ENCODE measurements around the gene POLR2H. TPM values are rescaled to one million over a fixed set of nuclear protein-coding genes. Genes with fewer than 3 reads are reported as not detected.
A peak's percentile ranks its signal among the peaks of the same experiment; 100 is the strongest.

Gene POLR2H
- total and polyA plus RNA-seq, 10 of the 15 experiments (the other 5 are each of a cell fraction or from before 2014, with no cell fraction given), result 74.2 to 357 (median 143) TPM

DNA sequence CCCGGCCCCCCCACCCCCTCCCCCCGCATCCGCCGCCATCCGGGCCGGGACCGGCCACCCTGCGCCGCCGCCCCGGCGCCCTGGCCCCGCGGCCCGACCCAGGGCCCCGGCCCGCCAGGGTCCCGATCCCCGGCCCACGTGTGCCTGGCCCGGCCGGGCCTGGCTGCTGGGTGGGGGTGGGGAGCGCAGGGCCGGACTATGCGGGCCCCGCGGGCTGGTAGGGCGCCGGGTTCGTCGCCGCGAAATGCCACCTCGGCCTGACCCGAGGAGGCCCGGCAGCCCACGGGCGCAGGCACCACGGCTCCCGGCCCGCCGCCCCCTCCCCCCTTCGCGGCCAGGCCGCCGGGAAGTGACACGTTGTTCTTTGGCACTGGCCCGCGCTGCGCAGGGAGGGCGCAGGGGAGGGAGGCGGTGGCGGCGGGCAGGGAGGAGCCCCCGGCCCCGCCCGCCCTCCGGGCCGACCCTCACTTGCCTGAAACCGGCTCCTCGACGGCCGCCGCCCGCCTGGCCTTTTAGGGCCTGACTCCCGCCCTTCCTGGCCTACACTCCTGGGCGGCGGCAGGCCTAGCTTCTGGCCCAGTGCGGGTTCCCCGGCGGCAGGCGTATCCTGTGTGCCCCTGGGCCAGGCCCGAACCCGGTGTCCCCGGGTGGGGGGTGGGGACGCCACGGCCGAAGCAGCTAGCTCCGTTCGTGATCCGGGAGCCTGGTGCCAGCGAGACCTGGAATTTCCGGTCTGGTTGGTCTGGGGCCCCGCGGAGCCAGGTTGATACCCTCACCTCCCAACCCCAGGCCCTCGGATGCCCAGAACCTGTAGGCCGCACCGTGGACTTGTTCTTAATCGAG lies 46.6 kb upstream of the POLR2H start (continued):
- TF ChIP-seq ZNF384 (IDR thresholded peaks at IDR 0.05; ENCODE audit: borderline replicate concordance, low read depth, low read length) (no peak), DPF2 (IDR thresholded peaks at IDR 0.05) (peak; percentile 70; the same call in 1 of the 2 replicates), SMC3 (IDR thresholded peaks at IDR 0.05; ENCODE audit: borderline replicate concordance, low read length) (no peak), MXI1 (IDR thresholded peaks at IDR 0.05; ENCODE audit: low read depth, low read length) (peak; percentile 11; the same call in 1 of the 2 replicates), ATF3 (IDR thresholded peaks at IDR 0.05; ENCODE audit: borderline replicate concordance, extremely low read depth, low read depth, low read length) (no peak), NRF1 (conservative IDR thresholded peaks at IDR 0.05; ENCODE audit: low read depth, low read length) (0 out of 2 replicates have a peak, but pooled peaks have one; percentile 10), POLR2AphosphoS2 (IDR thresholded peaks at IDR 0.05; ENCODE audit: low read depth, low read length) (0 out of 2 replicates have a peak, but pooled peaks have one; percentile 13), NKRF (conservative IDR thresholded peaks at IDR 0.05) (peak; percentile 60; the same call in 1 of the 2 replicates), LARP7 (IDR thresholded peaks at IDR 0.05) (peak; percentile 74), CREB1 (IDR thresholded peaks at IDR 0.05; ENCODE audit: low read depth) (0 out of 2 replicates have a peak, but pooled peaks have one; percentile 5), IKZF1 (conservative IDR thresholded peaks at IDR 0.05) (peak; percentile 65; the same call in 1 of the 2 replicates), POLR2AphosphoS5 (IDR thresholded peaks at IDR 0.05; ENCODE audit: low read length) (peak; percentile 2; the same call in 1 of the 2 replicates), GATAD2B (conservative IDR thresholded peaks at IDR 0.05; ENCODE audit: low read depth) (peak; percentile 81), TAF1 (IDR thresholded peaks at IDR 0.05; ENCODE audit: borderline replicate concordance, low read depth, low read length) (peak; percentile 14; the same call in 1 of the 2 replicates)
- TF ChIP-seq, protein P1, sequence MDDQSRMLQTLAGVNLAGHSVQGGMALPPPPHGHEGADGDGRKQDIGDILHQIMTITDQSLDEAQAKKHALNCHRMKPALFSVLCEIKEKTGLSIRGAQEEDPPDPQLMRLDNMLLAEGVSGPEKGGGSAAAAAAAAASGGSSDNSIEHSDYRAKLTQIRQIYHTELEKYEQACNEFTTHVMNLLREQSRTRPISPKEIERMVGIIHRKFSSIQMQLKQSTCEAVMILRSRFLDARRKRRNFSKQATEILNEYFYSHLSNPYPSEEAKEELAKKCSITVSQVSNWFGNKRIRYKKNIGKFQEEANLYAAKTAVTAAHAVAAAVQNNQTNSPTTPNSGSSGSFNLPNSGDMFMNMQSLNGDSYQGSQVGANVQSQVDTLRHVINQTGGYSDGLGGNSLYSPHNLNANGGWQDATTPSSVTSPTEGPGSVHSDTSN (IDR thresholded peaks at IDR 0.05; ENCODE audit: insufficient replicate concordance, low read depth, low read length), result no peak
- TF ChIP-seq, protein P2, sequence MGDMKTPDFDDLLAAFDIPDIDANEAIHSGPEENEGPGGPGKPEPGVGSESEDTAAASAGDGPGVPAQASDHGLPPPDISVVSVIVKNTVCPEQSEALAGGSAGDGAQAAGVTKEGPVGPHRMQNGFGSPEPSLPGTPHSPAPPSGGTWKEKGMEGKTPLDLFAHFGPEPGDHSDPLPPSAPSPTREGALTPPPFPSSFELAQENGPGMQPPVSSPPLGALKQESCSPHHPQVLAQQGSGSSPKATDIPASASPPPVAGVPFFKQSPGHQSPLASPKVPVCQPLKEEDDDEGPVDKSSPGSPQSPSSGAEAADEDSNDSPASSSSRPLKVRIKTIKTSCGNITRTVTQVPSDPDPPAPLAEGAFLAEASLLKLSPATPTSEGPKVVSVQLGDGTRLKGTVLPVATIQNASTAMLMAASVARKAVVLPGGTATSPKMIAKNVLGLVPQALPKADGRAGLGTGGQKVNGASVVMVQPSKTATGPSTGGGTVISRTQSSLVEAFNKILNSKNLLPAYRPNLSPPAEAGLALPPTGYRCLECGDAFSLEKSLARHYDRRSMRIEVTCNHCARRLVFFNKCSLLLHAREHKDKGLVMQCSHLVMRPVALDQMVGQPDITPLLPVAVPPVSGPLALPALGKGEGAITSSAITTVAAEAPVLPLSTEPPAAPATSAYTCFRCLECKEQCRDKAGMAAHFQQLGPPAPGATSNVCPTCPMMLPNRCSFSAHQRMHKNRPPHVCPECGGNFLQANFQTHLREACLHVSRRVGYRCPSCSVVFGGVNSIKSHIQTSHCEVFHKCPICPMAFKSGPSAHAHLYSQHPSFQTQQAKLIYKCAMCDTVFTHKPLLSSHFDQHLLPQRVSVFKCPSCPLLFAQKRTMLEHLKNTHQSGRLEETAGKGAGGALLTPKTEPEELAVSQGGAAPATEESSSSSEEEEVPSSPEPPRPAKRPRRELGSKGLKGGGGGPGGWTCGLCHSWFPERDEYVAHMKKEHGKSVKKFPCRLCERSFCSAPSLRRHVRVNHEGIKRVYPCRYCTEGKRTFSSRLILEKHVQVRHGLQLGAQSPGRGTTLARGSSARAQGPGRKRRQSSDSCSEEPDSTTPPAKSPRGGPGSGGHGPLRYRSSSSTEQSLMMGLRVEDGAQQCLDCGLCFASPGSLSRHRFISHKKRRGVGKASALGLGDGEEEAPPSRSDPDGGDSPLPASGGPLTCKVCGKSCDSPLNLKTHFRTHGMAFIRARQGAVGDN (IDR thresholded peaks at IDR 0.05), result 0 out of 2 replicates have a peak, but pooled peaks have one; percentile 29
- TF ChIP-seq, protein P3, sequence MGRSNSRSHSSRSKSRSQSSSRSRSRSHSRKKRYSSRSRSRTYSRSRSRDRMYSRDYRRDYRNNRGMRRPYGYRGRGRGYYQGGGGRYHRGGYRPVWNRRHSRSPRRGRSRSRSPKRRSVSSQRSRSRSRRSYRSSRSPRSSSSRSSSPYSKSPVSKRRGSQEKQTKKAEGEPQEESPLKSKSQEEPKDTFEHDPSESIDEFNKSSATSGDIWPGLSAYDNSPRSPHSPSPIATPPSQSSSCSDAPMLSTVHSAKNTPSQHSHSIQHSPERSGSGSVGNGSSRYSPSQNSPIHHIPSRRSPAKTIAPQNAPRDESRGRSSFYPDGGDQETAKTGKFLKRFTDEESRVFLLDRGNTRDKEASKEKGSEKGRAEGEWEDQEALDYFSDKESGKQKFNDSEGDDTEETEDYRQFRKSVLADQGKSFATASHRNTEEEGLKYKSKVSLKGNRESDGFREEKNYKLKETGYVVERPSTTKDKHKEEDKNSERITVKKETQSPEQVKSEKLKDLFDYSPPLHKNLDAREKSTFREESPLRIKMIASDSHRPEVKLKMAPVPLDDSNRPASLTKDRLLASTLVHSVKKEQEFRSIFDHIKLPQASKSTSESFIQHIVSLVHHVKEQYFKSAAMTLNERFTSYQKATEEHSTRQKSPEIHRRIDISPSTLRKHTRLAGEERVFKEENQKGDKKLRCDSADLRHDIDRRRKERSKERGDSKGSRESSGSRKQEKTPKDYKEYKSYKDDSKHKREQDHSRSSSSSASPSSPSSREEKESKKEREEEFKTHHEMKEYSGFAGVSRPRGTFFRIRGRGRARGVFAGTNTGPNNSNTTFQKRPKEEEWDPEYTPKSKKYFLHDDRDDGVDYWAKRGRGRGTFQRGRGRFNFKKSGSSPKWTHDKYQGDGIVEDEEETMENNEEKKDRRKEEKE (IDR thresholded peaks at IDR 0.05), result 0 out of 2 replicates have a peak, but pooled peaks have one; percentile 36

Measured in GM12878 (cell line).